ENCODE data around the gene APEH. TPM values are rescaled to one million over a fixed set of nuclear protein-coding genes. Genes with fewer than 3 reads are reported as not detected.

APEH gene
- total RNA-seq, 1 donor from 2014 or later: 105 TPM

- Mint-ChIP-seq H3K9me3 (ENCODE audit: unreplicated experiment) (no peaks in the 10 kb centered on the region), H3K4me3 (ENCODE audit: unreplicated experiment) (no peak overlapping the region), H3K4me1 (ENCODE audit: unreplicated experiment) (peaks cover 7% of the 10 kb centered on the region), H3K36me3 (ENCODE audit: unreplicated experiment) (peaks cover 25% of the 10 kb centered on the region), H3K27ac (ENCODE audit: unreplicated experiment) (no peak overlapping the region), H3K27me3 (ENCODE audit: unreplicated experiment) (no peaks in the 10 kb centered on the region)
- TF ChIP-seq CTCF (IDR thresholded peaks at IDR 0.05): no peak
- DNase-seq (ENCODE audit: extremely low spot score, unreplicated experiment): no peak
Measured at GRCh38 chr3:49727924-49728361, 53.8 kb downstream of the APEH start.

- no peak overlapping the region for H3K4me3 Mint-ChIP-seq (ENCODE audit: unreplicated experiment)
- H3K4me1 Mint-ChIP-seq (ENCODE audit: unreplicated experiment): no peaks in the 10 kb centered on the region
- no peak for TF ChIP-seq CTCF (IDR thresholded peaks at IDR 0.05)
- DNase-seq (ENCODE audit: extremely low spot score, unreplicated experiment): no peak
- no peak overlapping the region for H3K27ac Mint-ChIP-seq (ENCODE audit: unreplicated experiment)
- no peaks in the 10 kb centered on the region for H3K9me3 Mint-ChIP-seq (ENCODE audit: unreplicated experiment)
- H3K27me3 Mint-ChIP-seq (ENCODE audit: unreplicated experiment): no peaks in the 10 kb centered on the region
- H3K36me3 Mint-ChIP-seq (ENCODE audit: unreplicated experiment): peaks cover 32% of the 10 kb centered on the region
Measured at GRCh38 chr3:49729966-49730609, 55.9 kb downstream of the APEH start.

- no peaks in the 10 kb centered on the region for H3K27me3 Mint-ChIP-seq (ENCODE audit: unreplicated experiment)
- TF ChIP-seq CTCF (IDR thresholded peaks at IDR 0.05): no peak
- H3K4me1 Mint-ChIP-seq (ENCODE audit: unreplicated experiment): no peaks in the 10 kb centered on the region
- H3K36me3 Mint-ChIP-seq (ENCODE audit: unreplicated experiment): peaks cover 34% of the 10 kb centered on the region
- H3K9me3 Mint-ChIP-seq (ENCODE audit: unreplicated experiment): no peaks in the 10 kb centered on the region
- no peak for DNase-seq (ENCODE audit: extremely low spot score, unreplicated experiment)
- no peak overlapping the region for H3K27ac Mint-ChIP-seq (ENCODE audit: unreplicated experiment)
- H3K4me3 Mint-ChIP-seq (ENCODE audit: unreplicated experiment): no peak overlapping the region
Measured at GRCh38 chr3:49732597-49732996, 58.4 kb downstream of the APEH start.

- H3K36me3 Mint-ChIP-seq (ENCODE audit: unreplicated experiment): peaks cover 39% of the 10 kb centered on the region
- no peaks in the 10 kb centered on the region for H3K9me3 Mint-ChIP-seq (ENCODE audit: unreplicated experiment)
- no peak overlapping the region for H3K4me3 Mint-ChIP-seq (ENCODE audit: unreplicated experiment)
- H3K27me3 Mint-ChIP-seq (ENCODE audit: unreplicated experiment): no peaks in the 10 kb centered on the region
- TF ChIP-seq CTCF (IDR thresholded peaks at IDR 0.05): no peak
- no peak for DNase-seq (ENCODE audit: extremely low spot score, unreplicated experiment)
- no peak overlapping the region for H3K27ac Mint-ChIP-seq (ENCODE audit: unreplicated experiment)
- H3K4me1 Mint-ChIP-seq (ENCODE audit: unreplicated experiment): no peaks in the 10 kb centered on the region
Measured at GRCh38 chr3:49733551-49733950, 59.4 kb downstream of the APEH start.

Other genes starting within 250 kb of the APEH start
- gene NICN1, start 245.0 kb upstream of the APEH start, total RNA-seq: 31.4 and 34.4 TPM in 2 replicates
- gene DAG1, start 204.1 kb upstream of the APEH start, total RNA-seq: 136 and 143 TPM in 2 replicates
- gene BSN, start 119.9 kb upstream of the APEH start, total RNA-seq: 0.64 and 0.81 TPM in 2 replicates
- 35.9 and 38.3 TPM in 2 replicates for gene MST1, start 15.1 kb downstream of the APEH start, total RNA-seq
- gene RNF123, start 15.2 kb downstream of the APEH start, total RNA-seq: 50.9 and 61.0 TPM in 2 replicates
- not detected in 2 replicates for gene AMIGO3, start 45.3 kb downstream of the APEH start, total RNA-seq
- 27.3 and 27.5 TPM in 2 replicates for gene GMPPB, start 49.6 kb downstream of the APEH start, total RNA-seq
- 60.1 and 66.9 TPM in 2 replicates for gene IP6K1, start 112.2 kb downstream of the APEH start, total RNA-seq
- not detected in 2 replicates for gene CDHR4, start 125.5 kb downstream of the APEH start, total RNA-seq
- 5.1 and 5.2 TPM in 2 replicates for gene INKA1, start 128.9 kb downstream of the APEH start, total RNA-seq
- gene UBA7, start 139.6 kb downstream of the APEH start, total RNA-seq: 63.2 and 63.6 TPM in 2 replicates
- 3.4 and 5.3 TPM in 2 replicates for gene TRAIP, start 182.2 kb downstream of the APEH start, total RNA-seq
- gene CAMKV, start 195.6 kb downstream of the APEH start, total RNA-seq: not detected in 2 replicates
- 1.1 and 1.8 TPM in 2 replicates for gene MST1R, start 229.5 kb downstream of the APEH start, total RNA-seq

Data from osteocyte (in vitro differentiated cells).